Peyer's patch (tissue), 4 donors: ENCODE data around the gene PAGR1. TPM values are rescaled to one million over a fixed set of nuclear protein-coding genes. Genes with fewer than 3 reads are reported as not detected.

Experiments used
- DNase-seq, 3 donors: peaks; one replicate each; pipeline ENCODE4 v3.0.0-alpha.2; 2017 to 2019
- H3K27ac ChIP-seq, 4 donors: fragments of 200-600 bp; sonication (generic); one replicate each; pipeline ENCODE4 v1.5.1; 2016 to 2019
- H3K27me3 ChIP-seq, 2 donors: fragments of 200-600 bp; sonication (generic); one replicate each; pipeline ENCODE4 v1.5.1; 2019
- H3K36me3 ChIP-seq, 3 donors: fragments of 200-600 bp; sonication (generic); one replicate each; pipeline ENCODE4 v1.5.1; 2016 to 2019
- H3K4me1 ChIP-seq, 4 donors: fragments of 200-600 bp; sonication (generic); one replicate each; pipeline ENCODE4 v1.5.1; 2016 to 2019
- H3K4me3 ChIP-seq, 4 donors: fragments of 200-600 bp; sonication (generic); 1 replicate in 3 of 4; 2 replicates in 1 of 4; pipeline ENCODE4 v1.5.1; 2016 to 2019; ENCODE audit warnings: mild to moderate bottlenecking in 1 of 4
- H3K9me3 ChIP-seq, 4 donors: fragments of 200-600 bp; sonication (generic); one replicate each; pipeline ENCODE4 v1.5.1; 2016 to 2019; ENCODE audit warnings: mild to moderate bottlenecking in 1 of 4
- POLR2A ChIP-seq, 2 donors: fragments of 450-650 bp; IDR thresholded peaks; one replicate each; pipeline ENCODE4 v1.5.1; 2017; ENCODE audit warnings: antibody characterized with exemption in 2 of 2, mild to moderate bottlenecking in 2 of 2, moderate library complexity in 2 of 2
- total RNA-seq, 4 donors: library from RNA; depleted of rRNA; stranded (reverse); fragments of >200 nt; gene quantifications; one replicate each; pipeline ENCODE4 v1.1.0, GENCODE V29; 2016
- TF ChIP-seq, protein P1 (sequence below), 6 experiments: fragments of 450-650 bp in 4 of 6; fragments of 200-600 bp in 2 of 6; sonication (generic) in 1 of 6; IDR thresholded peaks; one replicate each; pipeline ENCODE4 v1.5.1; 2017 to 2019; ENCODE audit warnings: antibody characterized with exemption in 6 of 6, mild to moderate bottlenecking in 3 of 6, moderate library complexity in 1 of 6

The PAGR1 gene
- total RNA-seq, 4 donors from 2014 or later = 39.5 to 50.3 (median 48.3) TPM

DNA sequence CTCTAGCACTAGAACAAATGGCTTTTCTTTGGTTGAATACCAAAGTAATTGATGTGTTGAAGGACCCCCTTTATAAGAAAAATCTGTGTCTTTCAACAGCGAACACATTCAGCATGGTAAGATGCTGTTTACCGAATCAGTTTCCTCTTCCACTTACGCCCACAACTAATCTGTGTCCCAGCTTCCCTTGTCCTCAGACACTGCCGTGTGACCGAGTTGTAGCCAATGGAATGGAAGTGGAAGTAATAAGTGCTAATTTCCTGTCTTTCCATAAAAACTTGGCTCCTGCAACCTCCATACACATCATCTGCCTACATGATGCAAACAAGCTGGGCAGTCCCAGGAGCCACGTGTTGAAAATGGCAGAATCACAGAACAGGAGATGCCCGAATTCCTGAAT, 36.7 kb downstream of the PAGR1 start:
- no peaks in the 10 kb centered on the region for H3K27me3 ChIP-seq

DNA sequence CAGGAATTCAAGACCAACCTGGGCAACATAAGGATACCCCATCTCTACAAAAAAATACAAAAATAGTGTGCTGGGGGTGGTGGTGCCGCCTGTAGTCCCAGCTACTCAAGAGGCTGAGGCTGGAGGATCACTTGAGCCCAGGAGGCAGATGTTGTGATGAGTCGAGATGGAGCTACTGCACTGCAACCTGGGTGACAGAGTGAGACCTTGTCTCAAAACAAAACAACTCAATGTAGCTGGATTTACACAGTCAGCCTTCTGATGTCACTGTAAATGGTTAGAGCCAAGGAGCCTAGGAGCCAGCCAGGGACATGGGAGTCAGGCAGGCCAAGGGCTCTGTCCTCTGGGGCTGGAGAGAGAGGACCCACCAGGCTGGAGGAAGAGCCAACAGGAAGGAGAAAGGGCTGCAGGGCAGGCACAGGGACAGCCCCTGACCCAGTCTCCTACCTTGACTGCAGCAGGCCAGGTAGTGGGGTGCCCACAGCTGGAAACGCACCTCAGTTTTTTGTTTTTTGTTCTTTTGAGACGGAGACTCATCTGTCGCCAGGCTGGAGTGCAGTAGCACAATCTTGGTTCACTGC, 38.7 kb downstream of the PAGR1 start:
- no peaks in the 10 kb centered on the region for H3K4me1 ChIP-seq
- H3K9me3 ChIP-seq = no peaks in the 10 kb centered on the region
- H3K27ac ChIP-seq = no peak overlapping the region
- no peak overlapping the region for H3K4me3 ChIP-seq
- TF ChIP-seq, protein P1, sequence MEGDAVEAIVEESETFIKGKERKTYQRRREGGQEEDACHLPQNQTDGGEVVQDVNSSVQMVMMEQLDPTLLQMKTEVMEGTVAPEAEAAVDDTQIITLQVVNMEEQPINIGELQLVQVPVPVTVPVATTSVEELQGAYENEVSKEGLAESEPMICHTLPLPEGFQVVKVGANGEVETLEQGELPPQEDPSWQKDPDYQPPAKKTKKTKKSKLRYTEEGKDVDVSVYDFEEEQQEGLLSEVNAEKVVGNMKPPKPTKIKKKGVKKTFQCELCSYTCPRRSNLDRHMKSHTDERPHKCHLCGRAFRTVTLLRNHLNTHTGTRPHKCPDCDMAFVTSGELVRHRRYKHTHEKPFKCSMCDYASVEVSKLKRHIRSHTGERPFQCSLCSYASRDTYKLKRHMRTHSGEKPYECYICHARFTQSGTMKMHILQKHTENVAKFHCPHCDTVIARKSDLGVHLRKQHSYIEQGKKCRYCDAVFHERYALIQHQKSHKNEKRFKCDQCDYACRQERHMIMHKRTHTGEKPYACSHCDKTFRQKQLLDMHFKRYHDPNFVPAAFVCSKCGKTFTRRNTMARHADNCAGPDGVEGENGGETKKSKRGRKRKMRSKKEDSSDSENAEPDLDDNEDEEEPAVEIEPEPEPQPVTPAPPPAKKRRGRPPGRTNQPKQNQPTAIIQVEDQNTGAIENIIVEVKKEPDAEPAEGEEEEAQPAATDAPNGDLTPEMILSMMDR (IDR thresholded peaks at IDR 0.05) = no peak
- no peak for TF ChIP-seq POLR2A (IDR thresholded peaks at IDR 0.05)
- peaks cover 0 to 15% (median 0%) of the 10 kb centered on the region in 3 donors for H3K36me3 ChIP-seq
- H3K27me3 ChIP-seq = no peaks in the 10 kb centered on the region
- no peak for DNase-seq

More for the DNA sequence above, 36.7 kb downstream of the PAGR1 start:
- H3K27ac ChIP-seq = peak overlapping the region in 2 of 4 donors; percentile 66 to 68
- H3K4me1 ChIP-seq = no peaks in the 10 kb centered on the region
- TF ChIP-seq POLR2A (IDR thresholded peaks at IDR 0.05) = no peak
- TF ChIP-seq, protein P1 (IDR thresholded peaks at IDR 0.05) = no peak
- no peak overlapping the region for H3K4me3 ChIP-seq
- peaks cover 0 to 8% (median 0%) of the 10 kb centered on the region in 3 donors for H3K36me3 ChIP-seq
- DNase-seq = no peak
- H3K9me3 ChIP-seq = no peaks in the 10 kb centered on the region

DNA sequence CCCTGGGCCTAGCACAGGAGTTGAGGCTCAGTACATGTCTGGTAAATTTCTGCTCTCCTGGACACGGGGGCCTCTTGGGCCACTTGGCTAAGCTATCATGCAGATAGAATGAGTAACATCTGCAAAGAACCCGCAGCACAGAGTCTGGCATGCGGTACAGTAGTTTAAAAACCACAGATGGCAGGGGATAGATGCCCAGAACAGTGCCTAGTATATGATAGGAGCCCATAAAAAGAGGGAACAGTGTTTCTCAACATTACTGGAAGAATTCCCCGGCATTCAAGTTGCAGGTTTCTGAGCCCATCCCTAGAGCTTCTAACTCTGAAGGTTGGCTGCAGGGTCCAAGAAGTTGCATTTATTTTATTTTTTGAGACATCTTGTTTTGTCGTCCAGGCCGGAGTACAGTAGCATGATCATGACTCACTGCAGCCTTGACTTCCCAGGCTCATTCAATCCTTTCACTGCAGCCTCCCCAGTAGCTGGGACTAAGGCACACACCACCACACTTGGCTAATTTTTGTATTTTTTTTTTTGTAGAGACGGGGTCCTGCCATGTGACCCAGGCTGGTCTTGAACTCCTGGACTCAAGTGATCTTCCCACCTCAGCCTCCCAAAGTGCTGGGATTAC, 41.3 kb downstream of the PAGR1 start:
- no peaks in the 10 kb centered on the region for H3K9me3 ChIP-seq
- H3K4me1 ChIP-seq = peaks cover 6 to 16% (median 7%) of the 10 kb centered on the region in 4 donors
- TF ChIP-seq, protein P1 (IDR thresholded peaks at IDR 0.05) = no peak
- no peaks in the 10 kb centered on the region for H3K27me3 ChIP-seq
- H3K4me3 ChIP-seq = no peak overlapping the region
- H3K36me3 ChIP-seq = peaks cover 0 to 33% (median 0%) of the 10 kb centered on the region in 3 donors
- no peak for DNase-seq
- H3K27ac ChIP-seq = no peak overlapping the region

DNA sequence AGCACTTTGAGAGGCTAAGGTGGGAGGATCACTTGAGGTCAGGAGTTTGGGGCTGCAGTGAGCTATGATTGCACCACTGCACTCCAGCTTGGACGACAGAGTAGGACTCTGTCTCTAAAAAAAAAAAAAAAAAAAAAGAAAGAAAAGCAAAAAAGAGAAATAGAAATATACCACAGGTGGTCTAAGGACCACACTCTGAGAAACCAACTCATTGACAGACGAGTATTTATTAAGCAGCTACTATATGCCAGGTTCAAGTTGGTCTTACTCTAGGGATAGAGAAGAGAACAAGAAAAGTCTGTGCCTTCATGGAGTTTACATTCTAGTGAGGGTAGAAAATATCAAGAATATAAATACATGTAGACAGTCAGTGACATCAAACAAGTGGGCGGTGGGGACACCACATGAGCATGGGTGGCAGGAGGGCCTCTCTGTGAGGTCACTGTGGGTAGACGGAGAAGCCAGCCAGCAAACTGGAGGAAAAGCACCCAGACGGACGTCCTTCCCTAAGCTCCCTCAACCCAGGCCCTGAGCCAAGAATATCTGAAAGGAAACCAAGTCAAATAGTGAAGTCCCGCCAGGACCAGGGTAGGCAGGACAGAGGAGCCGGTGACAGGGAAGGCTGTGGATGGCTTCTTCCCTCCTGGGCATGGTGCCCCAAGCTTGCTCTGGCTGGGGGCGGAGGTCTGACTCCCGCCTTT, 42.3 kb downstream of the PAGR1 start:
- Histone ChIP-seq H3K27ac (no peak overlapping the region), H3K4me3 (no peak overlapping the region), H3K27me3 (no peaks in the 10 kb centered on the region), H3K9me3 (no peaks in the 10 kb centered on the region), H3K36me3 (peaks cover 0 to 33% (median 0%) of the 10 kb centered on the region in 3 donors), H3K4me1 (peaks cover 6 to 16% (median 8%) of the 10 kb centered on the region in 4 donors)
- no peak for DNase-seq
- TF ChIP-seq, protein P1 (IDR thresholded peaks at IDR 0.05) = no peak
- no peak for TF ChIP-seq POLR2A (IDR thresholded peaks at IDR 0.05)

DNA sequence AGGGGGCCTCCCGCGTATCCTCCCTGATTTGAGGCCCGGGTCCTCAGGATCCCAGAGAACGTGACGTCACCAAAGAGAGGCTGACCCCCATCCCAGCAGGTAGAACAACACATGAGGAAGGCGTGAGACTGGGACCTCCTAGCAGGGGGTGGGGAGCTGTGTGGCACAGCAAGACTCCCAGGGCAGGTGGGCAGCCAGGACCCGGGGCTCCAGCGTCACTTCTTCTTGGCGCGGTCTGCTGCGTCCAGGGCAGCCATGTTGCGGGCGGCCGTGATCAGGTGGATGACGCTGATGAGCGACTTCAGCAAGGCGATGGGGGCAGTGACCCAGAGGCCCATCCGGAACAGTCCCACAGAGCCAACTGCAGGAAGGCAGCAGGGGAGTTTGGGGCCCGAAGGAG, 43.0 kb downstream of the PAGR1 start:
- H3K4me1 ChIP-seq = peaks cover 6 to 19% (median 8%) of the 10 kb centered on the region in 4 donors
- no peak for DNase-seq
- H3K9me3 ChIP-seq = no peaks in the 10 kb centered on the region
- H3K27me3 ChIP-seq = no peaks in the 10 kb centered on the region
- no peak overlapping the region for H3K27ac ChIP-seq
- no peak for TF ChIP-seq POLR2A (IDR thresholded peaks at IDR 0.05)
- TF ChIP-seq, protein P1 (IDR thresholded peaks at IDR 0.05) = no peak
- peaks cover 0 to 33% (median 0%) of the 10 kb centered on the region in 3 donors for H3K36me3 ChIP-seq
- no peak overlapping the region for H3K4me3 ChIP-seq
